Type B pancreatic cell (in vitro differentiated cells): ENCODE results near the gene PRICKLE2. TPM values are rescaled to one million over a fixed set of nuclear protein-coding genes. Genes with fewer than 3 reads are reported as not detected.
A peak's percentile ranks its signal among the peaks of the same experiment; 100 is the strongest.

Experiments
- DNase-seq: peaks from one replicate; pipeline ENCODE4 v3.0.0; 2021; ENCODE audit warnings: mixed read lengths; ENCODE audit not compliant: unreplicated experiment; ENCODE audit errors: extremely low spot score
- H3K27ac Mint-ChIP-seq: 2 replicates; pipeline ENCODE4 v1.8.0; 2021; ENCODE audit warnings: mild to moderate bottlenecking, mixed read lengths
- H3K27me3 Mint-ChIP-seq: 2 replicates; pipeline ENCODE4 v1.8.0; 2021; ENCODE audit warnings: mixed read lengths
- H3K36me3 Mint-ChIP-seq: 2 replicates; pipeline ENCODE4 v1.8.0; 2021; ENCODE audit warnings: mixed read lengths
- H3K4me1 Mint-ChIP-seq: one replicate; pipeline ENCODE4 v1.8.0; 2021; ENCODE audit warnings: mixed read lengths; ENCODE audit not compliant: unreplicated experiment
- H3K4me3 Mint-ChIP-seq: 2 replicates; pipeline ENCODE4 v1.8.0; 2021; ENCODE audit warnings: mild to moderate bottlenecking, mixed read lengths
- H3K9me3 Mint-ChIP-seq: 2 replicates; pipeline ENCODE4 v1.8.0; 2021; ENCODE audit warnings: mixed read lengths
- total RNA-seq: library from RNA; stranded (reverse); gene quantifications from 2 replicates; pipeline ENCODE4 v1.2.1, GENCODE V29; 2021; ENCODE audit warnings: low replicate concordance
- TF ChIP-seq, protein P1 (sequence below): fragments of 200-600 bp; sonication (generic); conservative IDR thresholded peaks from 2 replicates; pipeline ENCODE4 v1.5.0; 2021; ENCODE audit warnings: antibody characterized with exemption, mild to moderate bottlenecking

Gene PRICKLE2
- total RNA-seq, 1 donor from 2014 or later: 23.6 TPM

DNA sequence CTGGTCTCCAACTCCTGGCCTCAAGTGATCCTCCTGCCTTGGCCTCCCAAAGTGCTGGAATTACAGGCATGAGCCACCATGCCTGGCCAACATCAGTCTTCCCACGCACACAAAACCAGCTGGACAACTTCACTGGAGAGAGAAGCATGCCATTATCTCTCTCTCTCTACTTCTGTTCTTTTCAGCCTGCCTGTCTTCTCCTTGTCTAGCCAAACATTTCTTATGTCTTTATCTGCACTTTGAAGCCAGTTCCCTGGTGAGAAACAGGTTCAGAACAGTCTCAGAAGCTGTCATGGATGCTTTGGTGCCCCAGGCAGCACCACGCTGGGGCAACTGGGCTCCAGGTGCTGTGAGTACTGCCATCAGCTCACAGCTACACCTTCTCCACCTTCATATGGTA lies 79.8 kb downstream of the PRICKLE2 start:
- peaks cover 3% of the 10 kb centered on the region for H3K27me3 Mint-ChIP-seq
- no peak overlapping the region for H3K4me3 Mint-ChIP-seq
- peak overlapping the region; percentile 21 for H3K27ac Mint-ChIP-seq
- no peak for DNase-seq
- H3K36me3 Mint-ChIP-seq: peaks cover 32% of the 10 kb centered on the region
- no peaks in the 10 kb centered on the region for H3K9me3 Mint-ChIP-seq
- H3K4me1 Mint-ChIP-seq: peaks cover 23% of the 10 kb centered on the region
- TF ChIP-seq, protein P1, sequence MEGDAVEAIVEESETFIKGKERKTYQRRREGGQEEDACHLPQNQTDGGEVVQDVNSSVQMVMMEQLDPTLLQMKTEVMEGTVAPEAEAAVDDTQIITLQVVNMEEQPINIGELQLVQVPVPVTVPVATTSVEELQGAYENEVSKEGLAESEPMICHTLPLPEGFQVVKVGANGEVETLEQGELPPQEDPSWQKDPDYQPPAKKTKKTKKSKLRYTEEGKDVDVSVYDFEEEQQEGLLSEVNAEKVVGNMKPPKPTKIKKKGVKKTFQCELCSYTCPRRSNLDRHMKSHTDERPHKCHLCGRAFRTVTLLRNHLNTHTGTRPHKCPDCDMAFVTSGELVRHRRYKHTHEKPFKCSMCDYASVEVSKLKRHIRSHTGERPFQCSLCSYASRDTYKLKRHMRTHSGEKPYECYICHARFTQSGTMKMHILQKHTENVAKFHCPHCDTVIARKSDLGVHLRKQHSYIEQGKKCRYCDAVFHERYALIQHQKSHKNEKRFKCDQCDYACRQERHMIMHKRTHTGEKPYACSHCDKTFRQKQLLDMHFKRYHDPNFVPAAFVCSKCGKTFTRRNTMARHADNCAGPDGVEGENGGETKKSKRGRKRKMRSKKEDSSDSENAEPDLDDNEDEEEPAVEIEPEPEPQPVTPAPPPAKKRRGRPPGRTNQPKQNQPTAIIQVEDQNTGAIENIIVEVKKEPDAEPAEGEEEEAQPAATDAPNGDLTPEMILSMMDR: no peak

DNA sequence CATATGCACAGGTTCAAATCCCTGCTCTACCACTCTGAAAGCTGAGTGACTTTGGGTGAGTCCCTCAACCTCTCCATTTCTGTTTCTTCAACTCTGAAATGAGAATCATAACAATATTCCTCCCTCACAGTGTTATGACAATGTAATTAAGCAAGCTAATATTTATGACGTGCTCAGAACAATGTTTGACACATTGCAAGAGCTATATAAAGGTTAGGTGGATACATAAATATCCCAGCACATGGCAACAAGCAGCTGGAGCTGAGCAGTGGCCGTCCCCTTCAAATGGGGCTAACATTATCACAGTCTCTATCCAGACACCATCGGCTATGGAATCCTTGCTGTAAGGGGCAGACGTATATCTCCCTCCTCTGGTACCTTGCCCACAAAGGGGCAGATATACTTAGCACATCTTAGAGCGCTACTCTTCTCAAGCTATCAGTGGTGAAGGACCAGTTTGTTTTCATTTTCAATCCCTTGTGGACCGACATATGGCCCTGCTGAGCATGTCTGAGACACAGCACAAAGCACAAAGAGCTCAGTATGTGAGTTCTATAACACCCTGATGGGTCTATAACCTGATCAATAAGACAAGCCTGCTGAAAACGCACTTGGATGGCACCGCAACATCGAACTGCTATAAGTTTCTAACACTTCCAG lies 80.9 kb downstream of the PRICKLE2 start:
- H3K9me3 Mint-ChIP-seq: no peaks in the 10 kb centered on the region
- TF ChIP-seq, protein P1: no peak
- peaks cover 16% of the 10 kb centered on the region for H3K4me1 Mint-ChIP-seq
- peaks cover 11% of the 10 kb centered on the region for H3K27me3 Mint-ChIP-seq
- H3K4me3 Mint-ChIP-seq: no peak overlapping the region
- no peak for DNase-seq
- peaks cover 37% of the 10 kb centered on the region for H3K36me3 Mint-ChIP-seq
- no peak overlapping the region for H3K27ac Mint-ChIP-seq

DNA sequence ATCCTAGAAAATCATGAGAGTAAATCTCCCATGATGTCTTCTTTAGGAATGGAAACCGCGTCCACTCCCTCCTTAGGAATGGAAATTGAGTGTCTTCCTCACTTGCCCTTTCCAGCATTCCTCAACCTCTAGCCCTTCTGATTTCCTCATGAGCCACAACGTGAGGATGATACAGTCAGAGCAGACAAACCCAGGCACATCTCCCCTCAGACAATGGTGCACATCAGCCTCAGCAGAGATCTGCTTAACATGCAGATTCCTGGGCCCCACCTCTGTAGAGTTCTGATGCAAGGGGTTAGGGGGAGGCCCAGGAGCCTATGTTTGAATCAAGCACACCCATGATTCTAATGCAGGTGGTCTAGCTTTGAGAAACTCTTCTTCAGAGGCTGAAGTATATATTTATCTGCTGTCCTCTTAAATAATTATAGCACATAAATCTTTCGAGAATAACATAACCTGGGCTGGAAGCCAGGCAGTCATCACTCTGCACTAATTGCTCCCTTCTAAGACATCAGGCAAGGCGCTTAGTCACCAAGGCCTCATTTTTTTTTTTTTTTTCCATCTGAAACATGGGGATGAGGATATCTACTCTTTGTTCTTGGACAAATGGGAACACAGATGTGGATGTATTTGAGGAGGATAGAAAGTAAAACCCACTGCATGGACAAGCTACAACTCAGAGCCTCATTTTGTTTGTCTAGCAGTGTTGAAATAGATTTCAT lies 81.7 kb downstream of the PRICKLE2 start:
- Mint-ChIP-seq H3K36me3 (peaks cover 39% of the 10 kb centered on the region), H3K4me3 (peak overlapping the region; percentile 7), H3K27me3 (peaks cover 12% of the 10 kb centered on the region), H3K4me1 (peaks cover 11% of the 10 kb centered on the region), H3K27ac (peak overlapping the region; percentile 84), H3K9me3 (no peaks in the 10 kb centered on the region)
- no peak for DNase-seq
- TF ChIP-seq, protein P1: no peak

DNA sequence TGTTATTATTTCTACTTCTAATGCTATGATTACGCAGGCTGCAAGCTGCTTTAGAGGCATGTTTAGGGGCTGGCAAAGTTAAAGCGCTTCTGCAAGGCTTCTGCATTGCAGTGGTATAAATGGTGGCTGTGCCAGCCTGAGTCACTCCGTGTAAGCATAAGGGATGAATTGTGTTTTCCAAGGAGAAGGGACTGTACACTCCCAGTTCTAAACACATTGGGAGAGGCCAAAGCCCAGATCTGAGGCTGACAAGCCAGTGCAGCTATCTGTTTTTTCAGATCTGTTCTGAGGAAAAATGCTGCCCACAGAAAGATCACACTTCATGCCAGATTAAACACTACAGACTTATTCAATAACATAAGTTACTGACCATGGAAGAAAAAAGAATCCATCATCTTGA lies 83.8 kb downstream of the PRICKLE2 start:
- no peak for DNase-seq
- H3K4me3 Mint-ChIP-seq: no peak overlapping the region
- H3K27ac Mint-ChIP-seq: no peak overlapping the region

DNA sequence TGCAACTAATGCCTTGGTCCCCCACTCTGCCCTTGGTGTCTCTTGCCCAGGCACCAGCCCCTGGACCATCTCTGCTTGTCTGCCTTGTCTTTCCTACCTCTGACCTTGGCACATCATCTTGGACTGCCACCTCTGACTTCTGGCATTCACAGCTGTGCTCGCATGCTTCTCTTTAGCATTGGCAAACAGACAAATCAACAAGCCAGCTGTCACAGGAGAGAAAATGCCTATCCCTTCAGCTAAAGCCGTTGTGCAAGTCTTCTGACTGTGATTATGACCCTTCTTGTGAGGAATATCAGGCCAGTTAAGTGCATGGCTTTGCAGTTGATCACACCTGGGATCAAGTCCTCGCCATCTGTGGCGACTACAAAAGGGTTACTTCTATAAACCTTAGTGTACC lies 84.6 kb downstream of the PRICKLE2 start:
- Mint-ChIP-seq H3K4me3 (no peak overlapping the region), H3K27ac (no peak overlapping the region), H3K9me3 (no peaks in the 10 kb centered on the region), H3K36me3 (peaks cover 23% of the 10 kb centered on the region), H3K27me3 (peaks cover 12% of the 10 kb centered on the region), H3K4me1 (peaks cover 11% of the 10 kb centered on the region)
- no peak for DNase-seq
- TF ChIP-seq, protein P1: no peak

More for the DNA sequence above, 83.8 kb downstream of the PRICKLE2 start:
- Mint-ChIP-seq H3K27me3 (peaks cover 12% of the 10 kb centered on the region), H3K9me3 (no peaks in the 10 kb centered on the region), H3K36me3 (peaks cover 30% of the 10 kb centered on the region), H3K4me1 (peaks cover 11% of the 10 kb centered on the region)
- TF ChIP-seq, protein P1: no peak
